Glomerular endothelial cell (primary cell): ENCODE results near the gene NEDD8. TPM values are rescaled to one million over a fixed set of nuclear protein-coding genes. Genes with fewer than 3 reads are reported as not detected.

Experiments
- total RNA-seq: library from RNA; depleted of rRNA; stranded (reverse); fragments of >200 nt; gene quantifications from 2 replicates; pipeline ENCODE4 v1.2.3, GENCODE V29; 2015

Gene NEDD8
- total RNA-seq, 1 donor from 2014 or later: 226 TPM

Other genes starting within 250 kb of the NEDD8 start
- gene DHRS4L2, start 243.4 kb downstream of the NEDD8 start, total RNA-seq: 8.5 and 8.7 TPM in 2 replicates
- 0.06 and 0.19 TPM in 2 replicates for gene CARMIL3, start 180.4 kb downstream of the NEDD8 start, total RNA-seq
- gene CPNE6, start 160.8 kb downstream of the NEDD8 start, total RNA-seq: not detected in 2 replicates
- gene PCK2, start 138.1 kb downstream of the NEDD8 start, total RNA-seq: 6.4 and 11.4 TPM in 2 replicates
- 36.4 and 57.0 TPM in 2 replicates for gene DCAF11, start 117.6 kb downstream of the NEDD8 start, total RNA-seq
- gene NRL, start 117.4 kb downstream of the NEDD8 start, total RNA-seq: 0.70 and 4.9 TPM in 2 replicates
- 0.29 TPM in 1 of 2 replicates, not detected in the other for gene FITM1, start 101.7 kb downstream of the NEDD8 start, total RNA-seq
- 235 and 321 TPM in 2 replicates for gene PSME1, start 96.2 kb downstream of the NEDD8 start, total RNA-seq
- gene EMC9, start 90.8 kb downstream of the NEDD8 start, total RNA-seq: 12.3 and 16.9 TPM in 2 replicates
- 101 and 165 TPM in 2 replicates for gene PSME2, start 85.8 kb downstream of the NEDD8 start, total RNA-seq
- 42.1 and 77.5 TPM in 2 replicates for gene RNF31, start 84.9 kb downstream of the NEDD8 start, total RNA-seq
- 45.4 and 73.1 TPM in 2 replicates for gene IRF9, start 71.1 kb downstream of the NEDD8 start, total RNA-seq
- gene REC8, start 60.3 kb downstream of the NEDD8 start, total RNA-seq: 46.3 and 55.0 TPM in 2 replicates
- 41.5 and 52.4 TPM in 2 replicates for gene IPO4, start 43.6 kb downstream of the NEDD8 start, total RNA-seq
- 77.2 and 94.9 TPM in 2 replicates for gene TM9SF1, start 36.9 kb downstream of the NEDD8 start, total RNA-seq
- not detected in 2 replicates for gene TSSK4, start 26.7 kb downstream of the NEDD8 start, total RNA-seq
- 32.0 and 52.3 TPM in 2 replicates for gene CHMP4A, start 18.9 kb downstream of the NEDD8 start, total RNA-seq
- gene MDP1, start 16.3 kb downstream of the NEDD8 start, total RNA-seq: 10.2 and 11.2 TPM in 2 replicates
- gene GMPR2, start 562 bp upstream of the NEDD8 start, total RNA-seq: 51.6 and 94.0 TPM in 2 replicates
- gene TINF2, start 10.3 kb upstream of the NEDD8 start, total RNA-seq: 40.6 and 42.4 TPM in 2 replicates
- 0.64 and 2.5 TPM in 2 replicates for gene TGM1, start 30.8 kb upstream of the NEDD8 start, total RNA-seq
- gene RABGGTA, start 39.2 kb upstream of the NEDD8 start, total RNA-seq: 28.7 and 42.6 TPM in 2 replicates
- gene DHRS1, start 67.4 kb upstream of the NEDD8 start, total RNA-seq: 18.0 and 36.1 TPM in 2 replicates
- gene NOP9, start 67.5 kb upstream of the NEDD8 start, total RNA-seq: 19.3 and 25.6 TPM in 2 replicates
- 2.0 and 2.5 TPM in 2 replicates for gene CIDEB, start 75.6 kb upstream of the NEDD8 start, total RNA-seq
- gene LTB4R2, start 77.8 kb upstream of the NEDD8 start, total RNA-seq: 1.8 and 8.4 TPM in 2 replicates
- 5.3 and 7.9 TPM in 2 replicates for gene LTB4R, start 79.1 kb upstream of the NEDD8 start, total RNA-seq
- gene ADCY4, start 102.7 kb upstream of the NEDD8 start, total RNA-seq: 63.3 and 115 TPM in 2 replicates
- 1.3 and 2.6 TPM in 2 replicates for gene RIPK3, start 107.6 kb upstream of the NEDD8 start, total RNA-seq
- 24.3 and 42.5 TPM in 2 replicates for gene NFATC4, start 135.8 kb upstream of the NEDD8 start, total RNA-seq
- gene NYNRIN, start 166.6 kb upstream of the NEDD8 start, total RNA-seq: 8.5 and 19.8 TPM in 2 replicates
- gene CBLN3, start 197.3 kb upstream of the NEDD8 start, total RNA-seq: 4.7 TPM in 2 replicates
- 39.8 and 57.6 TPM in 2 replicates for gene KHNYN, start 197.6 kb upstream of the NEDD8 start, total RNA-seq
- 21.2 and 25.4 TPM in 2 replicates for gene SDR39U1, start 210.4 kb upstream of the NEDD8 start, total RNA-seq